GM23248 (cell line): Measurements from ENCODE around the gene CANT1.

Experiments used
- EZH2 ChIP-seq: fragments of 200-600 bp; sonication (generic); IDR thresholded peaks from 2 replicates; pipeline ENCODE4 v1.6.1; 2018; ENCODE audit warnings: antibody characterized with exemption, mild to moderate bottlenecking; ENCODE audit not compliant: insufficient read depth, poor library complexity, severe bottlenecking
- EZH2phosphoT487 ChIP-seq: fragments of 200-600 bp; sonication (generic); IDR thresholded peaks from 2 replicates; pipeline ENCODE4 v1.6.1; 2018; ENCODE audit warnings: antibody characterized with exemption, moderate library complexity, mild to moderate bottlenecking, low read depth; ENCODE audit not compliant: insufficient read depth

GRCh38 chr17:79033046-79033616, 23.6 kb upstream of the CANT1 start:
- no peak for TF ChIP-seq EZH2
- TF ChIP-seq EZH2phosphoT487: no peak
